ENCODE data around the gene ANXA8.

DNA sequence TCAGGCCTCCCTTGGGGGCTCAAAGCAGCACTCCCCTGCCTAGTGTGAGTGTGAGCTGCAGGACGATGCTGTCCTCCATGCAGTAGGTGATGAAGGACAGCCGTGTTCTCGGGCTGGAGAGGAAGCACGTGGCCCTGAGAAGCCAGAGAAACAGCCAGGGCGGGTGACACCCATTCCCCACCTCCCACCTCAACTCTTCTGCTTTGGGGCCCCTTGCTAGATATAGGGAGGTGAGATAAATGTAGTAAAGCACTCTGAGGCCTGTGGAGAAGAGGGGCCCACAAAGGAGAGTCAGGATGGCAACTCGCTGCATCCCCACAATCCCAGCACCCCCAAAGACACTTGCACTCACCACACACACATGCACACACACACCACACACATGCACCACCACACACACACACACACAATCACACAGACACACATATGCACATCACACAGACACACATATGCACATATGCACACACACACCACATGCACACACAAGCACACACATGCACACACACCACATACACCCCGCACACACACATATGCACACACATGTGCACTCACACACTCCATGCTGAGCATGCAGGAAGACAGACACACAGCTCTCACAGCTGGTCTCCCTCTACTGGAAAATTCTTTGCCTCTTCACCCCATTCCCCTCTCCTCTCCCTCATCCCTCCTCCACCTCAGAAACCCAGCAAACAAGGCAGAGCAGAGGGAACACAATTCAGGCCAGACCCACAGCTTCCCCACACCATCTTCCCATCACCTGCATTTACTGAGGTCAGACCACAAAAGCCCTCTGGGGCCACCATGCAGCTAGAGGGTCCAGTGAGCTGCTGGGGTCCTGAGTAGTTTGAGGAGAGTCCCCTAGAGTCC, 30.5 kb downstream of the ANXA8 start:
- TF ChIP-seq CTCF (IDR thresholded peaks at IDR 0.05; ENCODE audit: insufficient read depth, low read depth, low read length) (no peak), EZH2 (IDR thresholded peaks at IDR 0.05; ENCODE audit: insufficient read depth, low read length) (no peak)
